Endometrial microvascular endothelial cells (primary cell): Measurements from ENCODE around the gene S100A6. TPM values are rescaled to one million over a fixed set of nuclear protein-coding genes. Genes with fewer than 3 reads are reported as not detected.
"Not testable (repeated sequence)": the region's sequence is repeated elsewhere in the genome, so short reads cannot be mapped to it uniquely, and the experiment has no call there.

Source experiments
- in situ Hi-C: cut with HindIII; loops from 2 replicates; pipeline ENCODE4 v1.10.0; 2017; ENCODE audit warnings: low sequenced_read_pairs, low pct_unique_long_range_greater_than_20kb; ENCODE audit errors: inconsistent ontology term
- total RNA-seq: library from RNA; depleted of rRNA; stranded (reverse); fragments of >200 nt; gene quantifications from one replicate; pipeline ENCODE4 v1.2.3, GENCODE V29; 2015; ENCODE audit errors: inconsistent ontology term

S100A6 gene
- total RNA-seq, 1 donor from 2014 or later, result 690 TPM

- in situ Hi-C loops, result no loop called here
Measured at GRCh38 chr1:153565529-153566374, 30.0 kb upstream of the S100A6 start, which contains the start of gene S100A2. Gene S100A2 (minus strand): TSS chr1:153565844. CDS start chr1:153563877, 1,967 bp downstream.

- in situ Hi-C loops, result no loop called here
Measured at GRCh38 chr1:153563991-153564390, 28.2 kb upstream of the S100A6 start.

GRCh38 chr1:153563483-153563901 is 27.7 kb upstream of the S100A6 start:
- in situ Hi-C loops, result no loop called here

GRCh38 chr1:153562021-153562420 is 26.2 kb upstream of the S100A6 start:
- in situ Hi-C loops, result not testable (repeated sequence)

GRCh38 chr1:153561466-153561985 is 25.7 kb upstream of the S100A6 start:
- in situ Hi-C loops, result no loop called here

- in situ Hi-C loops, result no loop called here
Measured at GRCh38 chr1:153560771-153561465, 25.1 kb upstream of the S100A6 start.

GRCh38 chr1:153560241-153560640 is 24.4 kb upstream of the S100A6 start:
- in situ Hi-C loops, result no loop called here

- in situ Hi-C loops, result no loop called here
Measured at GRCh38 chr1:153557877-153558276, 22.1 kb upstream of the S100A6 start.

GRCh38 chr1:153556348-153556747 is 20.6 kb upstream of the S100A6 start:
- in situ Hi-C loops, result no loop called here

- in situ Hi-C loops, result no loop called here
Measured at GRCh38 chr1:153553830-153554541, 18.2 kb upstream of the S100A6 start.

GRCh38 chr1:153553096-153553495 is 17.3 kb upstream of the S100A6 start:
- in situ Hi-C loops, result no loop called here

GRCh38 chr1:153552335-153552734 is 16.5 kb upstream of the S100A6 start:
- in situ Hi-C loops, result no loop called here

- in situ Hi-C loops, result no loop called here
Measured at GRCh38 chr1:153550827-153551500, 15.2 kb upstream of the S100A6 start.

GRCh38 chr1:153550398-153550758 is 14.6 kb upstream of the S100A6 start:
- in situ Hi-C loops, result no loop called here

GRCh38 chr1:153549741-153550397 is 14.1 kb upstream of the S100A6 start:
- in situ Hi-C loops, result no loop called here

GRCh38 chr1:153548722-153549688 is 13.2 kb upstream of the S100A6 start, which contains the start of gene S100A3:
Gene S100A3 (minus strand): TSS chr1:153549258. CDS start chr1:153548485, 773 bp downstream.
- in situ Hi-C loops, result no loop called here
